A673 (cell line): ENCODE data around the gene NPHP4. TPM values are rescaled to one million over a fixed set of nuclear protein-coding genes. Genes with fewer than 3 reads are reported as not detected.

Experiments used
- BruUV-seq: library from RNA; stranded (reverse); fragments of 400-500 nt; replicated peaks from 2 replicates; lab custom pipeline; 2021; lab: Mats Ljungman, UMichigan
- CTCF ChIA-PET: fragments of 300-600 bp; sonication (Branson Sonifier 250); formaldehyde crosslinking; loops from one replicate; lab custom pipeline; 2022; ENCODE audit warnings: antibody characterized with exemption; lab: Charles Lee
- POLR2A ChIA-PET: fragments of 300-600 bp; sonication (Branson Sonifier 250); formaldehyde crosslinking; loops from one replicate; lab custom pipeline; 2022; ENCODE audit warnings: antibody characterized with exemption; ENCODE audit not compliant: low non-redundant PET; lab: Charles Lee
- DNase-seq: peaks from one replicate; pipeline ENCODE4 v3.0.0-alpha.2; 2015; ENCODE audit warnings: low spot score
- H3K27ac ChIP-seq: fragments of 200-600 bp; sonication (generic); 2 replicates; pipeline ENCODE4 v1.5.1; 2016; ENCODE audit warnings: mixed run types, low read depth, mild to moderate bottlenecking, mixed read lengths, antibody characterized with exemption, low read length; ENCODE audit not compliant: poor library complexity, severe bottlenecking
- H3K27me3 ChIP-seq: fragments of 200-600 bp; sonication (generic); replicated peaks from 2 replicates; pipeline ENCODE4 v1.6.1; 2017; ENCODE audit warnings: mixed run types, low read depth, mild to moderate bottlenecking, mixed read lengths, antibody characterized with exemption, low read length; ENCODE audit not compliant: insufficient read depth, poor library complexity
- H3K36me3 ChIP-seq: fragments of 200-600 bp; sonication (generic); 2 replicates; pipeline ENCODE4 v1.6.1; 2016; ENCODE audit warnings: mixed run types, mild to moderate bottlenecking, mixed read lengths, antibody characterized with exemption, low read length; ENCODE audit not compliant: insufficient read depth, poor library complexity, severe bottlenecking
- H3K4me1 ChIP-seq: fragments of 200-600 bp; sonication (generic); 2 replicates; pipeline ENCODE4 v1.6.1; 2017; ENCODE audit warnings: mixed run types, mild to moderate bottlenecking, mixed read lengths, antibody characterized with exemption, low read length; ENCODE audit not compliant: insufficient read depth, poor library complexity, severe bottlenecking
- H3K4me3 ChIP-seq: fragments of 200-600 bp; sonication (generic); 2 replicates; pipeline ENCODE4 v1.5.1; 2016; ENCODE audit warnings: low read depth, mixed run types, mild to moderate bottlenecking, mixed read lengths, low read length; ENCODE audit not compliant: poor library complexity, severe bottlenecking
- H3K9me3 ChIP-seq: fragments of 200-600 bp; sonication (generic); 2 replicates; pipeline ENCODE4 v1.6.1; 2016; ENCODE audit warnings: mixed run types, low read depth, mild to moderate bottlenecking, mixed read lengths, antibody characterized with exemption, low read length; ENCODE audit not compliant: poor library complexity, severe bottlenecking
- EZH2 ChIP-seq: fragments of 200-600 bp; sonication (generic); IDR thresholded peaks from 2 replicates; pipeline ENCODE4 v1.6.1; 2017; ENCODE audit warnings: borderline replicate concordance, low read depth, mild to moderate bottlenecking, mixed read lengths, antibody characterized with exemption, low read length; ENCODE audit not compliant: poor library complexity, severe bottlenecking
- intact Hi-C: fragments of 100-400 bp; cut with micrococcal nuclease; formaldehyde crosslinking; loops from one replicate; pipeline ENCODE4 v1.10.0; 2022; ENCODE audit not compliant: unreplicated experiment
- total RNA-seq: library from RNA; stranded (reverse); gene quantifications from 2 replicates; pipeline ENCODE4 v1.2.3, GENCODE V29; 2021
- TF ChIP-seq, protein P1 (sequence below): fragments of 300-800, 200-600 bp; sonication (generic); conservative IDR thresholded peaks from 2 replicates; pipeline ENCODE4 v1.5.1; 2017; ENCODE audit warnings: low read depth, mild to moderate bottlenecking, antibody characterized with exemption, low read length, moderate library complexity, mixed read lengths

Gene NPHP4
- total RNA-seq, 1 experiment from 2014 or later: 27.6 TPM

DNA sequence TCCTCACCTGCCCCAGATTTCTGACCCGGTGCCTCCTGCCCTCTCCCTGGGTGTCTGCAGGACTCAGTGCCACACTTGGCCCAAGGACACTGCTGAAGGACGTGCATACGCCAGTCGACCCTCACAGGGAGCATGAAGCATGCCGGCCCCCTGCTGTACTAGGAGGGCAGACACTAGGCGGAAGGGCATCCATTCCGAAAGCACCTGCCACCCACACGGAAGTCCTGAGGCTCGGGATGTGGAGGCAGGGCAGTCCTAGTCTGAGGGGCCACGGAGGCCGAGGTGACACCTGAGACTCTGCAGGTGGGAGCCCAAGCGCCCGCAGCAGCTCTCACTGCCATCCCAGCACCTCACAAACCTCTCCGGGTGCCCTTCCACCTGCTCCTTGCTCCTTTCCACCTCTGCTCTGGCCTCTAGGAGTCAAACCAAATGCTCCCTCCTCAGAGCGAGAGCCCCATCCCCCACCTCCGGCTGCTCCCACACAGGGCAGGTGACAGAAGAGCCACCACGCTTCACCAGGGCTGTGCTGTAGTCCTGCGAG lies 2.4 kb downstream of the NPHP4 start:
- ChIA-PET POLR2A (no interaction called here), CTCF (no interaction called here)
- no peaks in the 10 kb centered on the region for H3K36me3 ChIP-seq
- H3K27me3 ChIP-seq: no peaks in the 10 kb centered on the region
- no peak overlapping the region for H3K27ac ChIP-seq
- H3K4me1 ChIP-seq: peaks cover 21% of the 10 kb centered on the region
- BruUV-seq: no TSS peak
- no peak for DNase-seq
- H3K9me3 ChIP-seq: no peaks in the 10 kb centered on the region
- intact Hi-C loops: no loop called here
- no peak overlapping the region for H3K4me3 ChIP-seq
- TF ChIP-seq, protein P1, sequence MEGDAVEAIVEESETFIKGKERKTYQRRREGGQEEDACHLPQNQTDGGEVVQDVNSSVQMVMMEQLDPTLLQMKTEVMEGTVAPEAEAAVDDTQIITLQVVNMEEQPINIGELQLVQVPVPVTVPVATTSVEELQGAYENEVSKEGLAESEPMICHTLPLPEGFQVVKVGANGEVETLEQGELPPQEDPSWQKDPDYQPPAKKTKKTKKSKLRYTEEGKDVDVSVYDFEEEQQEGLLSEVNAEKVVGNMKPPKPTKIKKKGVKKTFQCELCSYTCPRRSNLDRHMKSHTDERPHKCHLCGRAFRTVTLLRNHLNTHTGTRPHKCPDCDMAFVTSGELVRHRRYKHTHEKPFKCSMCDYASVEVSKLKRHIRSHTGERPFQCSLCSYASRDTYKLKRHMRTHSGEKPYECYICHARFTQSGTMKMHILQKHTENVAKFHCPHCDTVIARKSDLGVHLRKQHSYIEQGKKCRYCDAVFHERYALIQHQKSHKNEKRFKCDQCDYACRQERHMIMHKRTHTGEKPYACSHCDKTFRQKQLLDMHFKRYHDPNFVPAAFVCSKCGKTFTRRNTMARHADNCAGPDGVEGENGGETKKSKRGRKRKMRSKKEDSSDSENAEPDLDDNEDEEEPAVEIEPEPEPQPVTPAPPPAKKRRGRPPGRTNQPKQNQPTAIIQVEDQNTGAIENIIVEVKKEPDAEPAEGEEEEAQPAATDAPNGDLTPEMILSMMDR: no peak
- TF ChIP-seq EZH2: no peak

DNA sequence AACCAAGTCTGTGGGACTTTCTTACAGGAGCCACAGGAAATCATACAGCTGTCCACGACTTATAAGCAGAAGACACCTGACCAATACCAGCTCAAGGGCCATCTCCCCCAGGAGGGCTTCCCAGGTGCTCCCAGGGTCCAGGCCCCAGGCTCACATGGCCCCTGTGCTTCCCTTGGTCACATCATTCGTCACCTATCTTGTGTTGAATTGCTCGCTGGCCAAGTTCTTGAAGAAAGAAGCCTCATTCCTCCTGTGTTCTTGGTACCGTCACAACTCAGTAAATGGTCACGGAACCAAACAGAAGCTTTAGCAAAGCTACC lies 3.0 kb downstream of the NPHP4 start:
- no peaks in the 10 kb centered on the region for H3K36me3 ChIP-seq
- ChIA-PET POLR2A (no interaction called here), CTCF (no interaction called here)
- no peaks in the 10 kb centered on the region for H3K9me3 ChIP-seq
- intact Hi-C loops: no loop called here
- no peak overlapping the region for H3K4me3 ChIP-seq
- H3K4me1 ChIP-seq: peaks cover 21% of the 10 kb centered on the region
- TF ChIP-seq, protein P1: no peak
- no peak for TF ChIP-seq EZH2
- no peak for DNase-seq
- no peak overlapping the region for H3K27ac ChIP-seq
- no peaks in the 10 kb centered on the region for H3K27me3 ChIP-seq
- BruUV-seq: no TSS peak

DNA sequence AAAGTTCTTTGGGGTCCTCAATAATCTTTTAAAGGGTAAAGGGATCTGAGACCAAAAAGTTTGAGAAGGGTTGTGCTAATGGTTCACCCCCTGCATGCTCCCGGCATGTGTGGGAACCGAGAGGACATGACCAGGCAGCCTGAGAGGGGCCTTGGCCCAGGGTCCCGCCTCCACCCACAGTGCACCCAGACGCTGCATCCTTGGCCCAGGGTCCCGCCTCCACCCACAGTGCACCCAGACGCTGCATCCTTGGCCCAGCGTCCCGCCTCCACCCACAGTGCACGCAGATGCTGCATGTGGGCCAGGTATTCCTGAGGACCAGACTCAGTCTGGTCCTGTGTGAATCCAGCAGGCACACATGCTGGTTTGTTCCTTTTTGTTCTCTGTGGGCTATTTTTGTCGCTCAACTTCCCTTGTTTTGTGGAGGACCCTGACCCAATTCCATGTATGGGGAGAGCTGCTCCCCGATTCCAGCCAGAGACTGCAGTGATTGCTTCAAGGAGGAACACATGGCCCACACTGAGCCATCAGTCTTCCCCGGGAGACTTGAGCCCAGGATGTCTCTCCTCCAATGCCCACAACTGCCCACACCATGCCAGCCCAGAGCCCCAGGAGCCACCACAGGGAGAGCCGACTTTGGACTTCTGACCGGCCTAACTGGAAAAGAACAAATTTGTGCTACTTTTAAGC lies 3.5 kb downstream of the NPHP4 start:
- Histone ChIP-seq H3K36me3 (no peaks in the 10 kb centered on the region), H3K4me1 (peaks cover 17% of the 10 kb centered on the region), H3K9me3 (no peaks in the 10 kb centered on the region), H3K27me3 (no peaks in the 10 kb centered on the region), H3K27ac (no peak overlapping the region), H3K4me3 (no peak overlapping the region)
- intact Hi-C loops: no loop called here
- ChIA-PET CTCF (no interaction called here), POLR2A (no interaction called here)
- no peak for DNase-seq
- TF ChIP-seq, protein P1: no peak
- TF ChIP-seq EZH2: no peak
- BruUV-seq: no TSS peak
